Left lung (tissue), 10 donors: ENCODE measurements around the gene TELO2. TPM values are rescaled to one million over a fixed set of nuclear protein-coding genes. Genes with fewer than 3 reads are reported as not detected.

Source experiments
- ATAC-seq: fragments of 200-7000 bp; cut with Tn5 transposase; one replicate; pipeline ENCODE4 v1.9.1; 2020; ENCODE audit warnings: moderate library complexity
- DNase-seq, 4 donors: peaks; one replicate each; pipeline ENCODE4 v3.0.0-alpha.2; 2013 to 2020
- H3K27ac ChIP-seq, 2 donors: fragments of 200-600 bp; sonication (generic) in 1 of 2; one replicate each; pipeline versions ENCODE4 v1.5.0 to v1.8.0; 2020 to 2021
- H3K27me3 ChIP-seq, 2 donors: fragments of 200-600 bp; sonication (generic) in 1 of 2; one replicate each; pipeline versions ENCODE4 v1.5.0 to v1.8.0; 2020 to 2021
- H3K36me3 ChIP-seq, 2 donors: fragments of 200-600 bp; sonication (generic) in 1 of 2; one replicate each; pipeline versions ENCODE4 v1.5.0 to v1.8.0; 2020 to 2021
- H3K4me1 ChIP-seq, 2 donors: fragments of 200-600 bp; one replicate each; pipeline ENCODE4 v1.8.0; 2021
- H3K4me3 ChIP-seq, 2 donors: fragments of 200-600 bp; sonication (generic) in 1 of 2; one replicate each; pipeline versions ENCODE4 v1.5.0 to v1.8.0; 2020 to 2021; ENCODE audit warnings: mild to moderate bottlenecking in 1 of 2
- H3K9me3 ChIP-seq, 2 donors: fragments of 200-600 bp; sonication (generic) in 1 of 2; one replicate each; pipeline versions ENCODE4 v1.5.0 to v1.8.0; 2020 to 2021
- intact Hi-C, 2 donors: fragments of 100-400 bp; cut with DNase I; formaldehyde crosslinking; loops; one replicate each; pipeline versions ENCODE4 v1.11.2 to v1.14.2; 2022
- polyA plus RNA-seq, 6 donors: library from polyadenylated mRNA; unstranded; fragments of 120-200 nt; gene quantifications; one replicate each; pipeline ENCODE4 v1.2.1, GENCODE V29; 2013; ENCODE audit not compliant: insufficient read length in 6 of 6
- total RNA-seq, 2 donors: library from RNA; stranded (reverse); fragmentation: NEBNext Ultra II Directional; extraction: Animal tissue kit (Norgen Biotek cat#: 25700); gene quantifications; one replicate each; pipeline ENCODE4 v1.2.1, GENCODE V29; 2021
- TF ChIP-seq, protein P1 (sequence below), 2 donors: fragments of 200-600 bp; sonication (generic) in 1 of 2; IDR thresholded peaks; one replicate each; pipeline versions ENCODE4 v1.5.0 to v1.8.0; 2021; ENCODE audit warnings: antibody characterized with exemption in 2 of 2
- donor health status: DM: no; HTN: yes; CAD: no.
- donor health status: DM: no; HTN: no; CAD: no.

TELO2 gene
- total and polyA plus RNA-seq, 8 donors = 24.5 to 49.1 (median 35.1) TPM

DNA sequence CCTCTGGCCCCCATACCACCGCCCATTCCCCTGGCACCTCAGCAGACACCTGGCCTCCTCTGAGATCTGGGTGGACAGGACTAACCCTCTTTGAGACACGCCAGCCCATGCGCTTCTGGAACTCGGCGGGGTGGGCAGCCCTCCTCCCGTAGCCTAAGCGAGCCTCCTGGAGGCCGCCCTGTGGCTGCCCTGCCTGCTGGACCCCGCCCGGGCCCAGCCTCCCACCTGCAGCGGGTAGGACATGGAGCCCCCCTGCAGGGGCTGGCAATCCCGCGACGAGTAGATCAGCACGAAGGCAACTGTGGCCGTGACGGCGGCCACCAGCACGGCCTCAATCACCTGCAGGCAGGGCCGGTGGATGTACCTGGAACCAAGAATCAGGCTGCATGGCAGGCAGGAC is 40.6 kb upstream of the TELO2 start:
- TF ChIP-seq, protein P1, sequence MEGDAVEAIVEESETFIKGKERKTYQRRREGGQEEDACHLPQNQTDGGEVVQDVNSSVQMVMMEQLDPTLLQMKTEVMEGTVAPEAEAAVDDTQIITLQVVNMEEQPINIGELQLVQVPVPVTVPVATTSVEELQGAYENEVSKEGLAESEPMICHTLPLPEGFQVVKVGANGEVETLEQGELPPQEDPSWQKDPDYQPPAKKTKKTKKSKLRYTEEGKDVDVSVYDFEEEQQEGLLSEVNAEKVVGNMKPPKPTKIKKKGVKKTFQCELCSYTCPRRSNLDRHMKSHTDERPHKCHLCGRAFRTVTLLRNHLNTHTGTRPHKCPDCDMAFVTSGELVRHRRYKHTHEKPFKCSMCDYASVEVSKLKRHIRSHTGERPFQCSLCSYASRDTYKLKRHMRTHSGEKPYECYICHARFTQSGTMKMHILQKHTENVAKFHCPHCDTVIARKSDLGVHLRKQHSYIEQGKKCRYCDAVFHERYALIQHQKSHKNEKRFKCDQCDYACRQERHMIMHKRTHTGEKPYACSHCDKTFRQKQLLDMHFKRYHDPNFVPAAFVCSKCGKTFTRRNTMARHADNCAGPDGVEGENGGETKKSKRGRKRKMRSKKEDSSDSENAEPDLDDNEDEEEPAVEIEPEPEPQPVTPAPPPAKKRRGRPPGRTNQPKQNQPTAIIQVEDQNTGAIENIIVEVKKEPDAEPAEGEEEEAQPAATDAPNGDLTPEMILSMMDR (IDR thresholded peaks at IDR 0.05) = no peak
- ATAC-seq (no peak), DNase-seq (no peak)
- Histone ChIP-seq H3K27ac (no peak overlapping the region), H3K9me3 (no peaks in the 10 kb centered on the region), H3K27me3 (no peaks in the 10 kb centered on the region), H3K4me1 (no peaks in the 10 kb centered on the region), H3K4me3 (no peak overlapping the region), H3K36me3 (peaks cover 0 to 100% of the 10 kb centered on the region in 2 donors)
- intact Hi-C loops = no loop called here

GRCh38 chr16:1453316-1453715 is 39.8 kb upstream of the TELO2 start:
- no peak for ATAC-seq
- H3K36me3 ChIP-seq = peaks cover 0 to 100% of the 10 kb centered on the region in 2 donors
- intact Hi-C loops = no loop called here

GRCh38 chr16:1454561-1454960 is 38.6 kb upstream of the TELO2 start:
- no peak for DNase-seq
- Histone ChIP-seq H3K27me3 (no peaks in the 10 kb centered on the region), H3K9me3 (no peaks in the 10 kb centered on the region), H3K4me3 (no peak overlapping the region), H3K4me1 (no peaks in the 10 kb centered on the region), H3K36me3 (peaks cover 0 to 95% of the 10 kb centered on the region in 2 donors), H3K27ac (no peak overlapping the region)
- ATAC-seq = no peak
- TF ChIP-seq, protein P1 (IDR thresholded peaks at IDR 0.05) = no peak
- intact Hi-C loops = no loop called here

More at GRCh38 chr16:1453316-1453715, 39.8 kb upstream of the TELO2 start:
- DNase-seq = no peak
- Histone ChIP-seq H3K27me3 (no peaks in the 10 kb centered on the region), H3K4me3 (no peak overlapping the region), H3K9me3 (no peaks in the 10 kb centered on the region), H3K4me1 (no peaks in the 10 kb centered on the region), H3K27ac (no peak overlapping the region)
- TF ChIP-seq, protein P1 (IDR thresholded peaks at IDR 0.05) = no peak

GRCh38 chr16:1455190-1456171 is 37.7 kb upstream of the TELO2 start:
- intact Hi-C loops = no loop called here
- Histone ChIP-seq H3K36me3 (peaks cover 0 to 94% of the 10 kb centered on the region in 2 donors), H3K9me3 (no peaks in the 10 kb centered on the region), H3K27me3 (no peaks in the 10 kb centered on the region), H3K4me1 (no peaks in the 10 kb centered on the region), H3K4me3 (no peak overlapping the region), H3K27ac (no peak overlapping the region)
- ATAC-seq = no peak
- no peak for DNase-seq
- TF ChIP-seq, protein P1 (IDR thresholded peaks at IDR 0.05) = no peak

- H3K36me3 ChIP-seq = peaks cover 0 to 94% of the 10 kb centered on the region in 2 donors
Observed at GRCh38 chr16:1456951-1457350, 36.2 kb upstream of the TELO2 start.

More at GRCh38 chr16:1456951-1457350, 36.2 kb upstream of the TELO2 start:
- Histone ChIP-seq H3K4me3 (no peak overlapping the region), H3K4me1 (no peaks in the 10 kb centered on the region), H3K27ac (no peak overlapping the region), H3K9me3 (no peaks in the 10 kb centered on the region), H3K27me3 (no peaks in the 10 kb centered on the region)
- intact Hi-C loops = no loop called here
- DNase-seq (no peak), ATAC-seq (no peak)
- TF ChIP-seq, protein P1 (IDR thresholded peaks at IDR 0.05) = no peak
